NCI-H187 treated with DMSO at 0.1 percent for 48 hours (cell line): Measurements from ENCODE around the gene ST6GALNAC4.
"Not testable (repeated sequence)": the region's sequence is repeated elsewhere in the genome, so short reads cannot be mapped to it uniquely, and the experiment has no call there.

Experiments used
- DNase-seq: peaks from one replicate; lab custom pipeline; 2025; lab: John Stamatoyannopoulos, UW

ST6GALNAC4 gene

DNA sequence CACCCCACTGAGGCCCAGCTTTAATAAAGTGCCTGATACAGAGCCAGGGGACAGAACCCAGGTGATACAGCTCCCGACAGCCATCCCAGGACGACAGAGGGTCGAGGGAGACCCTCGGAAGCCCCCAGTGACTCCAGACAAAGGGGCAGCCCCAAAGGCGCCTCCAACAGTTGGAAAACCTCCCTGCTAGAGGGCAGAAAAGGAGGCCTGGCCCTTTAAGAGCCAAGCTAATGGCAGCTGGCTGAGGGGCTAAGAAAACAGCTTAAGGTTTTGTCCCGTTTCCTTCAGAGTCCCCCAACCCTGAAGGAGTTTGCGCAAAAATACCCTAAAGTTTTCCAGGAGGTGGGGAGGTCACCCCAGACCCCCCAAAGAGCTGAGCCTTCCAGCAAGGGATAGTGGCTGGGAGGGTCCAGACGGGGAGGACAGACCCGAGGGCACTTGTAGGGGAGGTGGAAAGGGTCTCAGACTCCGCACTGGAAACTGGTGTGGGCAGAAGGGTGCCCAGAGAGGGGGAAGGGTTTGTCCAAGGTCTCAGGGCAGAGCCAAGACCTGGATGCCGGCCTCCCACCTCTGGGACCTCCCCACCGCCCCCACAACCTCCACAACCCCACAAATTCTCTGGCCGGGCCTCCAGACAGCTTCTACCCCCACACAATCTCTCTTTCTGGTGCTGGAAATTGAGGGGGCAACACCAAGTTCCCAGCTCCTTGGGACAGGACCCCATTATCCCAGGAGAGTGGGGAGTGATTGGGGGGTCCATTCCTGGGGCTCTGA is 31.1 kb downstream of the ST6GALNAC4 start:
- DNase-seq, result no peak

DNA sequence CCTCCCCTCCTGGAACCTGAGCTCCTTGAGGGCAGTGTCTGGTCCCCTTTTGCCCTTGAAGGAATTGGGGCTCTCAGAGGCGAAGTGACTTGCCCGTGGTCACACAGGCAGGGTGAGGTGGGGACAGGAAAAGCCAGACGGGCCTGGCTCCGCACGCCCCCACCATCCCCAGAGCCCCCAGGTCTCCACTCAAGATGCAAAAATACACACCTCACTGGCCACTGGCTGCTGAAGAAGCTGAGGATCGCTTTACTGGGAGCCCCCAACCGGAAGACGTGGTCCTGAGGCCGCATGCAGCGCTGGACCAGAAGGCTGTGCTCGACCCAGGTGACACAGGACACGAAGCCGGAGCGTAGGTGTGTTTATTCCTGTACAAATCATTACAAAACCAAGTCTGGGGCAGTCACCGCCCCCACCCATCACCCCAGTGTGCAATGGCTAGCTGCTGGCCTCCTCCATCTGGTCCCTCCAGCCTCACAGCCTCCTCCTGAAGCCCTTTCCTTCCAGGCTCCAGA is 31.8 kb downstream of the ST6GALNAC4 start:
- no peak for DNase-seq

DNA sequence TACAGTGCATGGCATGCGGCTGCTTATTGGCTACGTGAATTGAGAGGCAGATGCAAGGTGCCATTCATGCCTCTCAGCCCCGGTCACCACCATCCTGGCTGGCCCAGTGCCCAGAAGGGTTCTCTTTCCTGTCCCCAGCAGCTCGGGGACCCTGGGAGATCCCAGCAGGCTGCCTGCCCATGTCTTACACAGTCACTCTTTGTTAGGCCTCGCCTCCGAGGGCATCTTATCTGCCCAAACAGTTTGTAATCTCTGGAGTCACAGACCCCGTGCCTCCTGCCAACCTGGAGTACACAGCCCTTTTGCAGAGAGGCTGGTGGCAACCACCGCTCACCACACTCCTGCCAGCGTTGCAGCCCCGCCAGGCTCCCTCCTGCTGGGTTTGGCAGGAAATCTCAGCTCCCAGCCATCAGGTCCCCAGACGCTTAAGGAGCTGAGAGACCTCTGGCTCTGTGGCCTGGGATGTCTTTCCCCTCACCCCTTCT is 32.4 kb downstream of the ST6GALNAC4 start:
- DNase-seq, result no peak

DNA sequence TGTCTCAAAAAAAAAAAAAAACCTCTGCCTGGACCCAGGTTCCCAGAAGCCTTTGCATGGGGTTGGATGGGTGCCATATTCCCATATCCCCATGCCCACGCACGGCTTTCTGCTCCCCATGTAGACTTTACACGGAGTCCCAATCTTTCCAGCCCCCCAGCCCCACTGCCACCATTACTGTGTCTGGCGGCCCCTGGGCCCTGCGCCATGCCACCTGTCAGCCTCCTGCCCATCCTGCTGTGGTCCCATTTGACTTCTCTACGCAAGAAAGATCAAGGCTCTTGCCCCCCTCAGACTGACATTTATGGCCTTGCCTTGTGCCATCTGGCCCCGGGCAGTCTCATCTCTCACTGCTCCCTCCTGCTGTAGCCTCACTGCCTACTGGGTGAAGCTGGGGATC is 32.9 kb downstream of the ST6GALNAC4 start:
- DNase-seq, result no peak

DNA sequence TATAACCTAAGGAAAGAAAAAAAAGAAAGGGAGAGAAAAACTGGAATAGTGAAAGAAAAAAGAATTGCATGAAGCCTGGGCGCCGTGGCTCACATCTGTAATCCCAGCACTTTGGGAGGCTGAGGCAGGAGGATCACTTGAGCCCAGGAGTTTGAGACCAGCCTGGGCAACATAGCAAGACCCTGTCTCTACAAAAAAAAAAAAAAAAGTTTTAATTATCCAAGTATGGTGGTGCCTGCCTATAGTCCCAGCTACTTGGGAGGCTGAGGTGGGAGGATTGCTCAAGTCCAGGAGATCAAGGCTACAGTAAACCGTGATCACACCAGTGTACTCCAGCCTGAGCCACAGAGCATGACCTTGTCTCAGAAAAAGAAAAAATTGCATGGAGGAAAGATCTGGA is 35.1 kb downstream of the ST6GALNAC4 start:
- DNase-seq, result not testable (repeated sequence)

DNA sequence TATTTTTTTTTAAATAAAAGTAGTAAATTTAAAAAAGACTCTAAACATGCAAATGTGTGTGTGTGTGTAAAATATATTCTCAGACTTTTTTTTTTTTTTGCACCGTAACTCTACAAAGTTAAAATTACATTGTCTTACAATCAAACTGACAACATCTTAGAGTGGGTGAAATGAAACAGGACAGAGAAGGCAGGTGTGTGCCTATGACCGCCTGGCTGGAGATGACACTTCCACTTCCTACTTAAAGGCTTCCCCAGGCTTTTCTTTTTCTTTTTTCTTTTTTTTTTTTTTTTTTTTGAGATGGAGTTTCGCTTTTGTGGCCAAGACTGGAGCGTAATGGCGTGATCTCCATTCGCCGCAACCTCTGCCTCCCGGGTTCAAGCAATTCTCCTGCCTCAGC is 36.7 kb downstream of the ST6GALNAC4 start:
- DNase-seq, result no peak

DNA sequence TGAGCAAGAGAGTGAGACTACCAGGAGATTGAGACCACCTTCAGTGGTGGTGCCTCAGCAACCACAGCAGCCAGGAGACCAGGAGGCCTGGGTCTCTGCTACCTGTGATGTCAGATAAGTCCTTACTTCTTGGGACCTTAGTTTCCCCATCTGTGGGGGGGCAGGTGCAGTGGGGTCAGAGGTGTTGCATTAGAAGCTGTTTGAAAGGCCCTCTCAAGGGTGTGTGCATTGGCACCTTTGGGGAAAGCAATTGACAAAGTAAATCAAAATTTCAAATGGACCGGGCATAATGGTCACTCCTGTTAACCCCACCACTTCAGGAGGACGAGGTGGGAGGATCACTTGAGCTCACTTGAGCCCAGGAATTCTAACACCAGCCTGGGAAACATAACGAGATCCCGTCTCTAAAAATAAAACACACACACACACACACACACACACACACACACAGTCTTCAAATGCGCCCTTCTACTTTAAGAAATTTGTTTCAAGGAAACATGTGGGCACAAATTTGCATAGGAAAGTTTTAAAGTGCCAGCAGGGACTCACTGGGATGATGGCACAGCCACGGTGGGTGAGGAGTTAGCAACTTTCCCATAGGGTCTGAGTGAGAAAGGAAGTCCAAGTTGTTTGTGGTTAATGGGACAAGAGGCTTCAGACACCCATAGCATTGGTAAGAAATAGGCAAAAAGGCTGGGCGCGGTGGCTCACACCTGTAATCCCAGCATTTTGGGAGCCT is 38.0 kb downstream of the ST6GALNAC4 start:
- no peak for DNase-seq

DNA sequence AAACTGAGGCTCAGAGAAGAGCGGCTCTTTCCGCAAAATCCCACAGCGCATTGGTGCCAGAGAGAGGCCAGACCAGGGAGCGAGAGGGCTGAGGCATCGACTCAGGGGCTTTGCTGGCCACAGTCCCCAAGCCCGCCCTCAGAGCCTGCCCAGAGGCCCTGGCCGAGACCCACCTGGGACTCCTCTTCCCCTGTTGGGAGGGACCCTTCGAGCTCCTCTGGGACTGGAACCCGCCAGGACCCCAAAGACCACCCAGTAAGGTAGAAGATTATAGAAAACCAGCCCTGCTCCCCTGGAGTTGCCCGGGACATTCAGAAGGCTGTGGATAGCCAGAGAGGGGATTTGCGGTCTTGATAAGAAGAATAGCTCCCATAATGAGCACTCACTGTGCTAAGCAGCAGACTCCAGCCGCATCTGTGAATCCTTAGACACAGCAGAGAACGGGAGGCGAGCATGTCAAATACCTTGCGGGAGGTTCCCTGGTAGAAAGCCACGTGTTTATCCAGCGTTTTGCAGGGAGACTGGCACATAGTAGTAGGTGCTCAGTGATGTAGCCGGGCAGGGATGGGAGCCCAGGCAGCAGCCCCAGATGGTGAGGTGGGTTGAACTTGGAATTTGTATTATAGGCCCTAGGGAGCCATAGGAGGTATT is 38.7 kb downstream of the ST6GALNAC4 start:
- DNase-seq, result no peak

DNA sequence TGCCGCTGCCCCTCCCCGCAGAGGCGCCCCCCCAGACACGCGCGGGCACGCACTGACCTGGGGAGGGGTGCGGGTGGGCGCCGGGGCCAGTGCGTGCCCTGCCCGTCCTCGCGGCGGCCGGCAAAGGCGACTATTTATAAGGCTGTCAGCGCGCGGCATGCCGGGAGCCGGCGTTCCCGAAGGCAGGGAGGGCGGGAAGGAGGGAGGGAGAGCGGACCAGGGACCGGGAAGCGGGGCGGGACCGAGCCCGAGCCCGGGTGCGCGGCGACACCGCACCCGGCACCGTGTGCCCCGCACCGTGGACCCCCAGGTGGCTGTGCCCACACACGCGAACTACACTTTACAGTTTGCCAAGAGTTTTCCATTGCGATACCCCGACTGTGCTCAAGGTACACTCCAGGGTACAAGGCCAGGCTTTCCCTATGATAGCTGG is 39.3 kb downstream of the ST6GALNAC4 start, which contains the start of gene AK1:
TSS of gene AK1 (minus strand) at position 110 of the 433 bp plus-strand sequence. CDS start 3,058 bp downstream, outside the sequence.
- DNase-seq, result no peak

DNA sequence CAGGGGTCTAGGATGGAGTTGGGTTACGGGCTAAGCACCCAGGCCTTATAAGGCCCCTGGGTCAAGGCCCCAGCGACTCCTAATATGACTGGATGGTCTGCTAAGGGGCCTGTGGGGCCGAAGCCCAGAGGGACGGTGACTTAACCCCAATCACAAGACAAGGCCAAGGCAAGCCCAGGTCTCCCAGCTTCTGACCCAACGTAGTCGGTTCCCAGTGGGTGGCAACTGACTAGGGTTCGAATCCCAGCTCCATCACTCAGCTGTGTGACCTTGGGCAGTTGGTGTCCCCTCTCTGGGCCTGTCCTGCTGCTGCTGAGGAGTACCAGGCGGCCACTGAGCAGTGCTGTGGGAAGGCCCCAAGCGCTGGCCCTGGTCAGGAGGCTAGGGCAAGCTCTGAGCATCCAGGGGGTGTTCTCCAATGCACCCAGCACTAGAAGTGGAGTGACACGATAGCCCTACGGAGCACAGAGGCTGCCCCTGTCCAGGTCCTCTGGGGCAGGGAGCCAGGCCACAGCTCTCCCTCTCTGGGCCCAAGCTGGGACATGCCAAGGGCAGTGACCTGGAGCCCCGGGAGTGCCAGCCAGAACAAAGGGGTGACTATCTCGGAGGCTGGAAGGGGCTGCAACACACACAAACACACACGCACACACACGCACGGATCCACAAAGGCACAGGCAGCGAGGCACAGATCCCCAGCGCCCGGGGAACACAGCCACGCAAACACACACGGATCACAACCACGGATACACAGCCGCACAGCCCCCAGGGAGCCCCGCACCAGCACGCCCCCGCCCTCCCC is 39.9 kb downstream of the ST6GALNAC4 start:
- DNase-seq, result no peak

DNA sequence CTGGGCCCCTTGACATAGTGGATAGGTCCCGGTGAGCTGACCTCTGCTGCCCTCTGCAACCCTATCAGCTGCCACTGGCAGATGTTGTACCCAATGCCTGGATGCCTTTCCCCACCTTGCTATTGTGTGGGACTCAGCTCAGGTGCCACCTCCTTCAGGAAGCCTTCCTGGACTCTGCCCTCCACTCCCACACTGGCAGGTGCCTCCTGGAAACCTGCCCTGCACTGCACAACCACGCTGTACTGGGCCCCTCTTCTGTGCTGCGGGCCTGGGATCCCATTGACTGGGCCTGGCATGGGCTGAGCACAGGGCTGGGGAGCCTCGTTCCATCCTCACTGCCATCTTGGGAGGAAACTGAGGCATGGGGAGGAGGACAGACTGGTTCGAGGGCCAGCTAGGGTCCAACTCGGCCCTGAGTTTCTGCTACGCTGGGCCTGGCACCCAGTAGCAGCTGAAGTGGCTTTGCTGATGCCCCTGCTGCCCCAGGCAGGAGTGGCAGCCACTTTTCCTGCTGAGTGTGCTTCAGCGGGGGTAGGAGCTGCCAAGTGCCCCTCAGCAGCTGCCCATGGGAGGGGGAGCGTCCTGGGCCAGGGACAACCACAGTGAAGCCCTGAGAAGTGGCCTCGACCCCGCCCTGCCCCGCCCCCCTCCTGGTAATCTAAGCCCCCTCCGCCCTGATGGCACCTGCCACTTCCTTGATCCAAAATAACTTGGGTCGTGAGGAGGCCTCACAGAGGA is 40.6 kb downstream of the ST6GALNAC4 start:
- DNase-seq, result no peak

DNA sequence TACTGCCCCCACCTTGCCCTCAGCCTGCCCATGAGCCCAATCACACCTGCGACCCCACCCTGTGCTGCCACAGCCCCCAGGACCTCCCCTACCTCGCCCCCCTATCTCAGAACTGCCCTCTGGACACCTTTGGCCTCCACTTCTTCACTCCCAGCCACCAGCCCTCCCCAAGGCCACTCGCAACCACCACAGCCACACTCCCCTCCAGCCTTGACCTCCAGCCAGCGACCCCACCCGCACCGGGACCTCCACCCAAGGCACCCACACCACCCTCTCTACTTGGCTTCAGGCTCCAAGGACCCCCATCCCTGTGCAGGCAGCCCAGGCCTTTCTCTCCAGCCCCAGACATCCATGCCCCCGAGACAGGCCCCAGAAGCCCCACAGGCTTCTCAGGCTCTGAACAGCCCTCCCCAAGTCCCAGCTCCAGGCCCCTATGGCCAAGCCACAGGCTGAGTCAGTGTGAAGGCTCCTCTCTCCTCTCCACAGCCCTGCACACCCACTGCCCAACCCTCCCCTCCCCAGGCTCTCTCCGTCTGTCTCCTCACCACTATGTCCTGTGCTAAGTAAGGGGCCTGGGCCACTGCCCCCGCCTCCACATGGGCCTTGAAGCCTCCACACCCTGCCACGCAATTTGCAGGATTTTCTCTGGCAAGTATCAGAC is 41.4 kb downstream of the ST6GALNAC4 start:
- no peak for DNase-seq

DNA sequence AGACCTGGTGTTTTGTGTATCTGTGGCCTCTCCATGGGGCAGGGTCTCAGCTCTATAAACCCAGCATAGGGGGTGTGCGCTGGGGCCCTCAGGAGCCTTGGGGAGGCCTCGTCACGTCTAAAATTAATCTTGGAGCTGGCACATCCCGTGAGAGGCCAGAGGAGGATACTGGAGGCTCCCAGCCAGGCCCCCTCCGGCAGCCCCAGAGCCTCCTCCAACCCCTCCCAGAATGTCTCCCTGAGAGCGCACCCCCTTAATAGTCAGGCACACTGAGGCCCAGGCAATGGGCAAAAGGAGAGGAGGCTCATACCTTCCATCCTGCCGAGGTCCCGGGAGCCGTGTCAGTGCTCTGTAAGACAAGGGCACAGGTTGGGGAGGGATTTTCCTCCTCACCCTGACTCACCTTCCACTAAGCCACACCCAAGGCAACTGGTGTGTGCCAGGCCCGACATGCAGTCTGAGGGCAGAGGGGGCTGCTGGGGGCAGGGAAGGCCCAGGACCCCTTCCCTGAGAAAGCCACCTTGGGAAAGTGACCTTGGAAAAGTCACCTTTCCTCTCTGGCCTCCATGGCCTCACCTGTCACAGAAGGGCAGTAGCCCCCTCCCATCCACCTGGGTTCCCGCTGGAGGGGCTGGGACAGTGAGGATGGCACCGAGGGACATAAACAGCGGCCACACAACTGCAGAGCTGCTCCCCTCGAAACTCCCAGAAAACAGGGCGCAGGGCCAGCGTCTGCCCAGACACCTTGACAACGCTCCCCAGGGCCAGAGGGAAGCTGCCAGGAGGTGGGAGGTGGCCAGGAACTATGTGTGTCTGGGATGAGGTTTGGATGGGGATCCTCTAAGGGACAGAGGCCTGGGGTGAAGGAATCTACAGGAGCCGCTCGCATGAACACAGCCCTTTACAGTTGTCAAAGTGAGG is 42.3 kb downstream of the ST6GALNAC4 start:
- DNase-seq, result no peak

DNA sequence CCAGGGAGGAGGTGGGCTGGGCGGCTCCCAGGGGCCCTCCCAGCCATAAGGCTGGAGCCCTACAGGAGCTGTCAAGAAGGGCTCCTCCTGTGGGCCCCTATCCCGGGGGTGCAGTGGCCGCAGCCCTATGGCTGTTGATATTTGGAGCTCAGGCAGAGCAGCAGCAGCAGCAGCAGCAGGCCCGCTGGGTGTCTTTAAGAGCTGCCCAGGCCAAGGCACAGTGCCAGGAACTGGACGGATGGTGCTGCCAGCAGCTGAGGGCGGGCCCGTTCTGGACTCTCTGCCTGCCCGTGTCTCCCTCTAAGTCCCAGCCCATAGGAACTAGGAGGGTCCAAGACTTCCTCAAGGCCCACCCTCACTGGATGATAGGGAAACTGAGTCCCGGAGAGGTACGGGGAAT is 43.0 kb downstream of the ST6GALNAC4 start:
- DNase-seq, result no peak

DNA sequence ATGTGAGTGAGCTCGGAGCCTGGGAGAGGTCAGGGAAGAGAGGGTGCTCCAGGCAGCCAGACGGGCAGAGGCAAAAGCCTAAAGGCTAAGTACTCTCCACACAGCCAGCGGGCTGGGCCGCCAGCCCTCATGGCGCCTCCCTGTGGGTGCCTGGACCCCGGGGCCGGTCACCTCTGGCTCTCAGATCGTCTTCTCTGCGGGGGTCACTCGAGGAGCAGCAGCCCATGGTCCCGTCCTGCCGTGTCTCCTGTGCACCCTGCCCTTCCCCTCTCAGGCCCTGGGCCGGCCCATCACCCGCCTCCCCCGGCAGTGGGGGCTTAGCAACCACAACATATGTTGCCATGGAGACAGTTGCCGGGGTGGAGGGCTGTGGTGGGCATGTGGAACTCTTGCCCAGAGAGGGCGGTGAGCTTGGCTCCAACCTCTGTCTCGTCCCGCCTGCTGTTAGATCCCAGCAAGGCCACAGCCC is 43.6 kb downstream of the ST6GALNAC4 start:
- DNase-seq, result no peak

DNA sequence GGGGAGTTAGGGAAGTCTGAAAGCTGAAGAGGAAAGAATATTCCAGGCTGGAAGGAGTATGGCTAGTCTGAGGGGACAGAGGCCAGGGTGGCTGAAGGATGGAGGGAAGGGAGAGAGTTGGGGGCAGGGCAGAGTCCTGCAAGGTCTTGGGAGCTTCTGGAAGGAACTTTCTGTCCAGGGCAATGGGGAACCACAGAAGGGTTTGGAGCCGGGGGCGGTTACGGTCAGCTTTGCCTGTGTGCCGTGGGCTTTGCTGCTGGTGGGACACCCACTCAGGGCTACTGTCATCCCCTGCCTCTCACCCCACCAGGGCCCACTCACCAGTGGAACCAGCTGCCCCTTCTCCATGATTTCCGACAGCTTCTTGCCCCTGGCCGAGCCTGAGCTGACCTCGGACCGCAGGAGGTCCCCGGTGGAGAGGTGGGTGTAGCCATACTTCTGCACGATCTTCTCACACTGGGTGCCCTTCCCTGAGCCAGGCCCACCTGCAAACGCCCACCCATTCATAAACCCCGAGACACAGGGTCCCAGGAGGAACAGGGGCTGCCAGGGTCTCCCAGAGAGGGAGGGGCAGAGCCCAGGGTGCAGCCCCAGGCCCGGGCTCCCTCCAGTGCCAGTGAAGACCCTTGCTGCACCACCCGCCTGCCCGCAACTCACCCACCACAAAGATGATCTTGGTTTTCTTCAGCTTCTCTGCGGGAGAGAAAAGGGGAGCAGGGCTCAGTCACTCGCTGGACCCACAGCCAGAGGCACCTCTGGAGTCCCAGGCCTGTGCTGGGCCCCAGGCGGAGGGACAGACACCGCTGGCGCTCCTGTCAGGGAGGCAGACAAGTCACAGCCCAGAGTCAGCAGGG is 44.2 kb downstream of the ST6GALNAC4 start:
- no peak for DNase-seq

DNA sequence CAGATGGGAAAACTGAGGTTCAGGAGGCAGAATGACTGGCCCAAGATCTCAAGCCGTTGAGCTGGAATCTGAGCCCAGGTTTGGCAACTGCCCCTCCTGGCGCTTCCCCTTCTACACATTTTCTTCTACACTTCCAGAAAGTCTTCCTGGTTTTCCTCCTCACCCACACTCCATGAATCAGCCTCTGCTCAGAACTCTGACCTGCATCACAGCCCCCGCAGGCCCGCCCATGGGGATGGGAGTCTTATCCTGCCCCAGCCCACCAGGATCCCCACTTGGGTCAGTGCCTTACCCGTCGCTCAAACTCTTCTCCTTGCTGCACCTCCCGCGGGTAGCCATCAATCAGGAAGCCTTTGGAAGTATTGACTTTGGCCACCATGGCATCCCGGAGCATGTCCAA is 45.3 kb downstream of the ST6GALNAC4 start:
- DNase-seq, result no peak

DNA sequence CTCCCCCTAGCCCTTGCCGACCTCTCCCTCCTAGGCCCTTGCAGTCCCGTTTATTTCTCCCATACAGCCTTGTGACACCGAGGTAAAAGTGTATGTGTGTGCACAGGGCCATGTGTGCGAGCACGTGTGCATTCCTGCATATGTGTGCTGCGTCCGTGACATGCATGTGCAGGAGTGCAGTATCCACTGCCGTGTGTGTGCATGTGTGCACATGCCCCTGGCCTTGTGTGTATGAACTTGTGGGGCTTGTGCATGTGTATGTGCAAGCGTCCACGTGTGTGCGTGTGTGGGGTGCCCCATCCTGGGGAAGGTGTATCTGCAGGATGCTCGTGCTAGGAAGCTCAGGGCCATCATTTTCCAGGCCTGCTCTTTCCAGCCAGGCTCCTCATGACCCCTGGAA is 46.0 kb downstream of the ST6GALNAC4 start:
- no peak for DNase-seq
